GM12874 (cell line): Measurements from ENCODE around the gene ACOX2.

Experiments used
- CTCF ChIP-seq: IDR thresholded peaks from 2 replicates; pipeline ENCODE4 v1.5.1; 2011; ENCODE audit warnings: low read depth, mild to moderate bottlenecking, control low read depth, low read length, moderate library complexity; ENCODE audit not compliant: insufficient read depth

ACOX2 gene

GRCh38 chr3:58566398-58567250 is 29.6 kb upstream of the ACOX2 start:
- no peak for TF ChIP-seq CTCF

GRCh38 chr3:58565621-58566397 is 28.8 kb upstream of the ACOX2 start:
- TF ChIP-seq CTCF = no peak

GRCh38 chr3:58564456-58565160 is 27.6 kb upstream of the ACOX2 start:
- TF ChIP-seq CTCF = no peak

GRCh38 chr3:58564054-58564453 is 27.1 kb upstream of the ACOX2 start:
- no peak for TF ChIP-seq CTCF

GRCh38 chr3:58563386-58564035 is 26.5 kb upstream of the ACOX2 start:
- no peak for TF ChIP-seq CTCF

- TF ChIP-seq CTCF = no peak
Observed at GRCh38 chr3:58562498-58562897, 25.5 kb upstream of the ACOX2 start.
